ENCODE measurements around the gene CACNG1.
"Not testable (repeated sequence)": the region's sequence is repeated elsewhere in the genome, so short reads cannot be mapped to it uniquely, and the experiment has no call there.

CACNG1 gene

GRCh38 chr17:67026341-67026740, 18.0 kb upstream of the CACNG1 start:
- no peak for DNase-seq

GRCh38 chr17:67027031-67027628, 17.2 kb upstream of the CACNG1 start:
- DNase-seq: no peak

GRCh38 chr17:67030641-67031040, 13.7 kb upstream of the CACNG1 start:
- no peak for DNase-seq

GRCh38 chr17:67032382-67032781, 12.0 kb upstream of the CACNG1 start:
- DNase-seq: no peak

GRCh38 chr17:67032985-67033384, 11.4 kb upstream of the CACNG1 start:
- no peak for DNase-seq

GRCh38 chr17:67033613-67034012, 10.7 kb upstream of the CACNG1 start:
- no peak for DNase-seq

GRCh38 chr17:67035131-67036083, 8.9 kb upstream of the CACNG1 start:
- no peak for DNase-seq

GRCh38 chr17:67038861-67039365, 5.4 kb upstream of the CACNG1 start:
- DNase-seq: no peak

GRCh38 chr17:67040652-67041051, 3.7 kb upstream of the CACNG1 start:
- DNase-seq: no peak

GRCh38 chr17:67041119-67041518, 3.2 kb upstream of the CACNG1 start:
- not testable (repeated sequence) for DNase-seq

GRCh38 chr17:67041531-67041930, 2.8 kb upstream of the CACNG1 start:
- no peak for DNase-seq

GRCh38 chr17:67041941-67042899, 2.1 kb upstream of the CACNG1 start:
- DNase-seq: no peak

- no peak for DNase-seq
Measured at GRCh38 chr17:67043283-67043682, 1.1 kb upstream of the CACNG1 start.

- no peak for DNase-seq
Measured at GRCh38 chr17:67044940-67045339, 586 bp downstream of the CACNG1 start.

- no peak for DNase-seq
Measured at GRCh38 chr17:67046398-67046797, 2.0 kb downstream of the CACNG1 start.

GRCh38 chr17:67047382-67047781, 3.0 kb downstream of the CACNG1 start:
- no peak for DNase-seq

- no peak for DNase-seq
Measured at GRCh38 chr17:67049025-67049739, 4.8 kb downstream of the CACNG1 start.

GRCh38 chr17:67050066-67050465, 5.7 kb downstream of the CACNG1 start:
- no peak for DNase-seq

- no peak for DNase-seq
Measured at GRCh38 chr17:67050471-67051154, 6.3 kb downstream of the CACNG1 start.

GRCh38 chr17:67051155-67051538, 6.8 kb downstream of the CACNG1 start:
- no peak for DNase-seq

GRCh38 chr17:67051837-67052236, 7.5 kb downstream of the CACNG1 start:
- no peak for DNase-seq

All from inflammatory macrophage (primary cell).